Esophagus squamous epithelium (tissue), 4 donors: Measurements from ENCODE around the gene KRTAP12-1.

ENCODE experiments used
- CTCF ChIP-seq, 6 experiments: fragments of 450-650 bp in 4 of 6; fragments of 200-600 bp in 2 of 6; sonication (generic) in 2 of 6; IDR thresholded peaks; one replicate each; pipeline ENCODE4 v1.5.1; 2016 to 2019; ENCODE audit warnings: antibody characterized with exemption in 6 of 6, mild to moderate bottlenecking in 4 of 6, moderate library complexity in 4 of 6
- POLR2A ChIP-seq, 4 donors: fragments of 450-650 bp; IDR thresholded peaks; one replicate each; pipeline ENCODE4 v1.6.1; 2017; ENCODE audit warnings: antibody characterized with exemption in 4 of 4, mild to moderate bottlenecking in 4 of 4, moderate library complexity in 3 of 4

- TF ChIP-seq CTCF (IDR thresholded peaks at IDR 0.05) (no peak), POLR2A (IDR thresholded peaks at IDR 0.05) (no peak)
These were observed 38.1 kb downstream of the KRTAP12-1 start for GRCh38 chr21:44643741-44644310.
